HG02870 (cell line): ENCODE data around the gene GAMT.

Experiments
- ATAC-seq: cut with Tn5 transposase; IDR thresholded peaks from one replicate; pipeline ENCODE4 v1.9.1; 2021; ENCODE audit warnings: mild to moderate bottlenecking, moderate library complexity; ENCODE audit not compliant: unreplicated experiment

Gene GAMT

GRCh38 chr19:1386945-1387683, 14.2 kb downstream of the GAMT start:
- ATAC-seq = no peak

DNA sequence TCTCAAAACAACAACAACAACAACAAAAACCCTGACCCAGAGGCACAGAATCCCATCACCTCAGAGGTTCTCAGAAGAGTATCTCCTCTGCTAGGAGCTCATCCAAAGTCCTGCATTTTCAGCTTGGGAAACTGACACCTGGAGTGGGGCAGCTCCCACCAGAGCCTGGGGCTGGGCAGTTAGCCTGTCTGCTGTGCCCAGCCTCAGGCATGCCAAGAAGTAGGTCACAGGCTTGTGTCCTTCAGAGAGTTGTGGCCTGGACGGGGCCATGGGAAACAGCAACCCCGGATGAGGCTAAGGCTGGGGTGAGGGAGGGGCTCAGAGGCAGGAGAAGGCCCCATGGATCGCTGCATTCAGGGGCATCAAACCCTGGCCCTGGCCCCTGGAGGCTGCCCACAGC, 15.5 kb downstream of the GAMT start:
- no peak for ATAC-seq

- no peak for ATAC-seq
Observed at GRCh38 chr19:1384478-1385110, 16.7 kb downstream of the GAMT start.

GRCh38 chr19:1384085-1384462, 17.3 kb downstream of the GAMT start:
- ATAC-seq = peak; percentile 20

GRCh38 chr19:1383312-1384084, 17.8 kb downstream of the GAMT start, which contains the start of gene NDUFS7:
NDUFS7 (plus strand) TSS chr19:1383907; CDS start chr19:1383927, 20 bp downstream.
- ATAC-seq = peak; percentile 69

GRCh38 chr19:1383017-1383311, 18.4 kb downstream of the GAMT start:
- ATAC-seq = no peak

- ATAC-seq = no peak
Observed at GRCh38 chr19:1382250-1382649, 19.1 kb downstream of the GAMT start.

DNA sequence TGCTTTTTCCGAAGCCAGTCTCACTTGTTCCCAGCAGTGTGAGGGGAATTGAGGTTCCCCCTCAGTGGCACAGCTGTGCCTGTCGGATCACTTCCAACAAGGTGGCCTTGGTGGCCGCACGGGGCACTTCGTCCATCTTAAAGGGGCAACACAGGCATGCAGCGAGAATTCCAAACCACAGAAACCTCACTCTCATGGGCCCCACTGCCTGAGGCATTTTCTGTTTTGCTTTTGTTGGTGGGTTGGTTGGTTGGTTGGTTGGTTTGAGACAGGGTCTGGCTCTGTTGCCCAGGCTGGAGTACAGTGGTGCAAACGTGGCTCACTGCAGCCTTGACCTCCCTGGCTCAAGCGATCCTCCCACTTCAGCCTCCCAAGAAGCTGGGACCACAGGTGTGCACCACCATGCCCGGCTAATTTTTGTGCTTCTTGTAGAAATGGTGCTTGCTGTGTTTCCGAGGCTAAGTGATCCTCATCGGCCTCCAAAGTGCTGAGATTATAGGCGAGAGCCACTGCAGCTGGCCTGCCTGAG, 21.3 kb downstream of the GAMT start:
- ATAC-seq = no peak

DNA sequence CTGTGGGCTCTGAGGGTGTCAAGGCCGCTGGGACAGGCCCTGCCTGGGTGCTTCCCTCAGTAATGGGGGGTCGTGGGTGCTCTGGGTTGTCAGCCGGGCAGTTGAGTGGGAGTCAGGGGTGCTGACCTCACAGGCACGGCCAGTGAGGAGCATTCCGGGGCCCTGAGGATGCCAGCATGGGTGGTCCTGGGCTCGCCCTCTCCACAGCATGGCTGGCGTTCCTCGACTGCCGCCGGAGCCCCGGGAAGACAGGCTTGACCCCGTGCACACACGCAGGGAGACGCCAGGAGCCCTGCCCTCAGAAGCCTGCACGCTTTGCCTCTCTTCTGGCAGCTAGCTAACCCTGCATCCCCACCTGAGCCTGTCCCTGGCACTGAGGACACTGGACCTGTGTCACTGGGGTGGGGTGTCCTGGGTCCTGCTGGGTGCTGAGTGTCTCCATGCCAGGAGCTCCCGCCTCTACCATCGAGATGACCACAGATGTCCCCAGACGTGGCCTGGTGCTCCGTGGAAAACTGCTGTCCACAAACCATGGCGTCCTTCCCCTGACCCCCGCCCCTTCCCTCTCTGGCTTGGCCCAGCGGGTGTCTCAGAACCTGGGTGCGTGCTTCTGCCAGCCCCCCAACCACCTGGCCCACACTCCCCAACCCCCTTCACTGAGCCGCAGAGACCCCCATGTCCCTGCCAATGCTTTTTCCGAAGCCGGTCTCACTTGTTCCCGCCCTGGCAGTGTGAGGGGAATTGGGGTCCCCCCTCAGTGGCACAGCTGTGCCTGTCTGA, 22.0 kb downstream of the GAMT start:
- ATAC-seq = no peak

DNA sequence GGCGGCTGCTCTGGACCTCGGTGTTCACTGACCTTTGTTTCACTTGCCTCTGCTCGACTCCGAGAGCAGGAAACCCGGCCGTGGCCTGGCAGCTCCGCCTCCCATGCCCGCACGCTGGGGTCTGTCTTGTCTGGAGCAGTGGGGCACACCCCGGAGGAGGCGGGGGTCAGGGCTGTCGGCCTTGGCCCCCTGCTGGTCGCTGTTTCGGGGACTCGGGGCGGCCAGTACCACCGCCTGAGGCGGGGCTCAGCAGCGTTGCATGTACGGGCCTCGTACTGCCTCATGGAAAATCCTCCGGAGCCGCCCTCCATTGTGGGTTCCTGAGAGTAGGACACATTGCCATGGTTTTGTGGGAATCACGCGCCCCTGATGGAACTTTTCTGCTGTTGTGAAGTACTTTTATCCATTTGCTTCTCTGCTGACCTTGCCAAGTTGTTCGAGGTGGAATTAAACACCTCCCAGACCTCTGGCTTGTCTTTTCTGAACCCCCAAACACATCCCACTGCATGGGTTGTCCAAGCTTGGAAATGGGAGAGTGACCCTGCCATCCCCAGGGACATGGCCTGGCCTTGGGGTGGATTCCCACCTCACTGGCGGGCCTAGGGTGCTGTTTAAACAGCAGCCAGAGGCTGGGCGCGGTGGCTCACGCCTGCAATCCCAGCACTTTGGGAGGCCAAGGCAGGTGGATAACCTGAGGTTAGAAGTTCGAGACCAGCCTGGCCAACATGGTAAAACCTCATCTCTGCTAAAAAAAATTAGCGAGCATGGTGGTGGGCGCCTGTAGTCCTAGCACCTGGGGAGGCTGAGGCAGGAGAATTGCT, 23.2 kb downstream of the GAMT start:
- ATAC-seq = no peak

DNA sequence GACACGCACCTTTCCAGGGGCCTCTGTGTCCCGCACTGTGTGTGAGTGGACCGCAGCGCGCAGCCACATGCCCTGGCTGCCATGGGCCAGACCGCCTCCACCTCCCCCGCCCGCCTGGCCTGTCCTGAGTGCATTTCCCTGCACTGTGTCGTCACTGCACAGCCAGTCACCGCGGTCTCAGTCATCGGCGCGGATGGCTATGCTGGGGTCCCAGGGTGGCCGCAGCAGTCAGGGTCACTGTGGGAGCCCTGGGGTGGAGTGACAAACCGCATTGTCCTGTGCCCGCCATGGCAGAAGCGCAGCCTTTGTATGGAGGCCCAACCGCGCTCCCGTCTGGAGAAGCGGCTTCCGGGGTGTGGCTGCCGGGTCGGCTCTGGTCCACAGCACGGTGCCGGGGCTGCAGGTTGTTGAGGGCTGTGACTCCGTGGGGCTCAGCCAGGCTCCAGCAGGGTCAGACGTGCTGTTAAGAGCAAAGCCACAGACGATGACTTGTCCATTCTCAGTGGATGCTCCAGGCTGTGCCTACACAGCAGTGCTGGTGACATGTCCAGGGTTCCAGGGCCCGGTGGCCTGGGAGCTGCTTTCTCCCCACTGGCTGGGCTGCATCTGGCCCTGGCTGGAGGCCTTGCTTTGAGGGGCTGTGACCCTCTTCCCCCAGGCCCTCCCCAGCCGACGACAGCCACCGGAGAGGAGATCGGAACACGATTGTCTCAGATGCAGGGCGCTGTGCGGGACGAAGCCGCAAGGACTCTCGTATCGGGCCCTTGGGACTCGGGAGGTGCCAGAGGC, 24.0 kb downstream of the GAMT start:
- ATAC-seq = no peak

DNA sequence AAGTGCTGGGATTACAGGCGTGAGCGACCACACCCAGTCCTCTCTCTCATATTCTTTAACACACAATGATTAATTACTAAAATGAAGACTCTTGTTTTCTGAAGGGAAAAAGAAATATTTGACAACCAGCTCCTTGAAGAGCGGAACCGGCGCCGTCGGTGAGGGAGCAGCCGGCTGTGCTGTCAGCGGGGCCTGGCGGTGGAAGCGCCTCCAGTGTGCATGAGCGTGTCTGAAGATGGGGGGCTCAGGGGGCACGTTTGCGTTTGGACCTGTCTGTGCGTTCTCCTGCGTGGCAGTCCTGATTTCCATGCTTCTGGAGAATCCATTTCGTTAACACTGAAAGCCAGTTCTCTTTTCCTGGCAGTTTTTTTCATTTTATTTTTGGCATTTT, 24.9 kb downstream of the GAMT start:
- no peak for ATAC-seq

DNA sequence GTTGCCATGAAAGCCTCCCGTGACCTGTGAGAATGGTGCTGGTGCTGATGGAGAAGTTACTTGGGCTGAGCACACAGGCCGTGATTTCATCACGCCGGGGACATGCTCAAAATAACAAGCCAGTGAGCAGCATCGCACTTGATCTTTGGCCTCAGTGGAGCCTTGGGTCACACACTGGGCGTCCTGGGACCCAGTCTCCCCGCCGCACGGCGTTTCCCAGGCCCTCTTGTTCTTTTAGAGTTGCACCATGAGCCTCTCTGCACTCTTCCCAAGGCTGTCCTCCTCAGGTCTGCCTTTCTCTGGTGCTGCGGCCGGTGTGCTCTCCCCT, 27.1 kb downstream of the GAMT start:
- no peak for ATAC-seq

DNA sequence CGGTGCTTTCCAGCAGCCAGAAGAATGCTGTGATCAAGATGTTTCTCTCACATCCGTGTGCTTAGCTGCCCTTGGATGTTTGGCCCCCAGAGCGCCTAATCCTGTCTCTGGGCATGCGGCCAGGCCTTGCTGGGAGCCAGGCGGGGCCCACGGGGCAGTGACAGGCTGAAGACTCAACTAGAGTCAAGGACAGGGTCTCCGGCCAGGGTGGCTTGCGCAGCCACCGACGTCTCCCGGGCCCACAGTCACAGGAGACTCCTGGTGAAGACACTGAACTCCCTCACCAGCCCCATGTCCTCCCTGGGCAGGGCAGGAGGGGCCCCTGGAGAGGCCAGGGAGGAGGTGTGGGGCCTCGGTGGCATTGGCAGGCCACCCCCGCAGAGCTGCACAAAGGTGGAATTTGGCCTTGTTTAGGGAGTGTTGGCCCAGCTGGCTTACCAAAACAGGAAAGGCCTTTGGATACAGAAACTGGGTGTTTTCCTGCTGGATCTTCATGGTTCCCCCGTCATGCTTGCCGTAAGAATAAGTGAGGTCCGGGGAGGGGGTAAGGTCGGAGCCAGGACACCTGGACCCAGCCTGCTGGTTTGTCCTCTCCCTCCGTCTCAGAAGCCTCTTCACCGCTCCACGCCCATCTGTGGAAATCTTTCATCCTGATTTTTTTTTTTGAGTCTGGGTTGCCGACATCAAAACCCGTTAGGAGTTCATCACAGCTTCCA, 27.6 kb downstream of the GAMT start:
- ATAC-seq = no peak

GRCh38 chr19:1373042-1373533, 28.3 kb downstream of the GAMT start:
- ATAC-seq = no peak

DNA sequence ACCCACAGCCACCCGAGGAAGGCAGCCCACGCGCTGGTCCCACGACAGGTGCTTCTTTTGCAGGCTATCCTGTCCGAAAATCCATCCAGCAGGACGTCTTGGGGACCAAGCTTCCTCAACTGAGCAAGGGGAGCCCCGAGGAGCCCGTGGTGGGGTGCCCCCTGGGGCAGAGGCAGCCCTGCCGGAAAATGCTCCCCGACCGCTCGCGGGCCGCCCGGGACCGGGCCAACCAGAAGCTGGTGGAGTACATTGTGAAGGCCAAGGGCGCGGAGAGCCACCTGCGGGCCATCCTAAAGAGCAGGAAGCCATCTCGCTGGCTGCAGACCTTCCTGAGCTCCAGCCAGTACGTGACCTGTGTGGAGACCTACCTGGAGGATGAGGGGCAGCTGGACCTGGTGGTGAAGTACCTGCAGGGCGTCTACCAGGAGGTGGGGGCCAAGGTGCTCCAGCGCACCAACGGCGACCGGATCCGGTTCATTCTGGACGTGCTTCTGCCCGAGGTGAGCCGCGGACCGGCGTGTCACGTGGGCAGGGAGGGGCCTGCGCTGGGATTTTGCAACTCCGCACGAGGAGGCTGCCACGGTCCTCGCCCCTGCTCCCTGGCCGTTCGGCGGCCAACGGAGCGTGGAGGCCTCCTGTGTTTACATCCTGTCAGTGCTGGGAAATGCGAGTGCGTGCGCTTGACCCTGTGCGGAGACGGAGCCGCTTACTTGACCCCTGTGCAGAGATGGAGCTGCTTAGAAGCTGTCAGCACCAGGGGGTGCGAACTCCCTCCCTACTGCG, 30.6 kb downstream of the GAMT start:
- no peak for ATAC-seq

- no peak for ATAC-seq
Observed at GRCh38 chr19:1369214-1369805, 32.0 kb downstream of the GAMT start.
